ENCODE measurements around the gene AGA.

AGA gene

GRCh38 chr4:177385576-177386277 is 56.5 kb downstream of the AGA start:
- FAIRE-seq = no peak

- FAIRE-seq = no peak
Measured at GRCh38 chr4:177384856-177385397, 57.3 kb downstream of the AGA start.

DNA sequence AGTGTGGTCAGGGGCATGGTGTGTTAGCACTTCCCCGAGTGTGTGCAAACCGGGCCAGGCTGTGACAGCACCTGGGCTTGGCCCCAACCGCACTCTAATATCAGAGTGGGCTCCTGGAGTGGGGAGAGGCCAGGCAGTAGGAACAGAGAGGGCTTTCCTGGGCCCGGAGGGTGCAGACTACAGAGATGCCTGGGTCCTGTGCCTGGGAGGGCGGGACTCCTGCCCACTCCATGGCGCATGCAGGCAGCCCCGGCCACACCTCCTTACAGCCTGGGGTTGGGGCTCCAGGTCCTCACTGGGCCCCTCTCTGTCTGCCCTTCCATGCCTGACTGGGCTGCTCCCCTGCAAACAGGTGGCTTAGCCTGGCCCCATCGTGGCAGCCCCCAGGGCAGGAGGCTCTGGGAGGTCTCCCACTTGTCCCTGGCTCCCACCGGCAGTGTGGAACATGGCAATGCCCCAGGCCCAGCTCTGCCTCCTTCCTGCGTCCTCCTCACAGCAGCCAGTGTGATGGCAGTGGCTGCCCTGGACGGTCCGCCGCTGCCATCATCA is 60.4 kb downstream of the AGA start:
- no peak for FAIRE-seq
